Panc1 (cell line): ENCODE results near the gene RGS6. TPM values are rescaled to one million over a fixed set of nuclear protein-coding genes. Genes with fewer than 3 reads are reported as not detected.

Source experiments
- ATAC-seq: fragments of 200-7000 bp; cut with Tn5 transposase; 2 replicates; pipeline ENCODE4 v1.9.1; 2020; ENCODE audit warnings: mild to moderate bottlenecking, moderate library complexity
- BruUV-seq: library from RNA; stranded (reverse); fragments of 400-500 nt; replicated peaks from 2 replicates; lab custom pipeline; 2021; lab: Mats Ljungman, UMichigan
- CTCF ChIA-PET: fragments of 300-600 bp; sonication (Branson Sonifier 250); formaldehyde crosslinking; loops from one replicate; lab custom pipeline; 2022; ENCODE audit warnings: antibody characterized with exemption; lab: Charles Lee
- POLR2A ChIA-PET: fragments of 300-600 bp; sonication (Branson Sonifier 250); formaldehyde crosslinking; loops from one replicate; lab custom pipeline; 2022; ENCODE audit warnings: antibody characterized with exemption; lab: Charles Lee
- DNase-seq: peaks from one replicate; pipeline ENCODE4 v3.0.0-alpha.2; 2010; ENCODE audit warnings: low read depth, low spot score
- H3K27ac ChIP-seq: 2 replicates; pipeline ENCODE4 v1.5.1; 2011; ENCODE audit warnings: mild to moderate bottlenecking, low read length, inconsistent platforms
- H3K27me3 ChIP-seq: fragments of 200-500 bp; sonication (Bioruptor generic); 2 replicates; pipeline ENCODE4 v1.6.0; 2014; ENCODE audit warnings: low read length, inconsistent platforms; ENCODE audit not compliant: control insufficient read depth, insufficient read depth
- H3K36me3 ChIP-seq: fragments of 200-500 bp; sonication (Bioruptor generic); 2 replicates; pipeline ENCODE4 v1.5.1; 2014; ENCODE audit warnings: inconsistent platforms, mild to moderate bottlenecking, low read length, moderate library complexity; ENCODE audit not compliant: control insufficient read depth, insufficient read depth
- H3K4me1 ChIP-seq: 2 replicates; pipeline ENCODE4 v1.5.1; 2011; ENCODE audit warnings: inconsistent platforms, mild to moderate bottlenecking, low read length, moderate library complexity; ENCODE audit not compliant: control insufficient read depth, insufficient read depth
- H3K4me3 ChIP-seq, 2 experiments: 2 replicates each; pipeline ENCODE4 v1.5.1; 2011 to 2012; ENCODE audit warnings: low read depth in 2 of 2, low read length in 2 of 2, mild to moderate bottlenecking in 2 of 2, inconsistent platforms in 1 of 2, moderate library complexity in 1 of 2
- H3K9me3 ChIP-seq: fragments of 200-500 bp; sonication (Bioruptor generic); 2 replicates; pipeline ENCODE4 v1.5.1; 2014; ENCODE audit warnings: low read depth, mild to moderate bottlenecking, inconsistent platforms, low read length, moderate library complexity; ENCODE audit not compliant: control insufficient read depth, insufficient read depth
- CTCF ChIP-seq: fragments of 450-650 bp; IDR thresholded peaks from 2 replicates; pipeline ENCODE4 v1.5.1; 2017; ENCODE audit warnings: mild to moderate bottlenecking
- POLR2AphosphoS5 ChIP-seq: IDR thresholded peaks from 2 replicates; pipeline ENCODE4 v1.6.1; 2012; ENCODE audit warnings: mild to moderate bottlenecking, low read depth, low read length, moderate library complexity
- SIN3A ChIP-seq: IDR thresholded peaks from 2 replicates; pipeline ENCODE4 v1.6.1; 2012; ENCODE audit warnings: low read depth, mild to moderate bottlenecking, low read length, moderate library complexity, borderline replicate concordance; ENCODE audit not compliant: insufficient read depth
- TCF7L2 ChIP-seq: IDR thresholded peaks from 2 replicates; pipeline ENCODE4 v1.6.1; 2011; ENCODE audit warnings: mild to moderate bottlenecking, low read depth, low read length, inconsistent platforms
- in situ Hi-C: cut with HindIII; loops from 2 replicates; pipeline ENCODE4 v1.10.0; 2016; ENCODE audit warnings: low sequenced_read_pairs, low pct_unique_long_range_greater_than_20kb
- intact Hi-C: fragments of 100-400 bp; cut with micrococcal nuclease; formaldehyde crosslinking; loops from one replicate; pipeline ENCODE4 v1.10.0; 2022; ENCODE audit not compliant: unreplicated experiment
- total RNA-seq: library from RNA; stranded (reverse); gene quantifications from one replicate; pipeline ENCODE4 v1.2.1, GENCODE V29; 2021; ENCODE audit not compliant: unreplicated experiment
- TF ChIP-seq, protein P1 (sequence below), 2 experiments: IDR thresholded peaks; 2 replicates each; pipeline ENCODE4 v1.6.1; 2011 to 2012; ENCODE audit warnings: low read depth in 2 of 2, control low read depth in 1 of 2, low read length in 1 of 2, mild to moderate bottlenecking in 1 of 2, moderate library complexity in 1 of 2; ENCODE audit not compliant: insufficient read depth in 1 of 2

Gene RGS6
- total RNA-seq, 1 experiment from 2014 or later = not detected

GRCh38 chr14:71891185-71891584 is 41.0 kb upstream of the RGS6 start:
- H3K4me3 ChIP-seq = no peak overlapping the region
- in situ Hi-C loops (no loop called here), intact Hi-C loops (no loop called here)
- TF ChIP-seq, protein P1, sequence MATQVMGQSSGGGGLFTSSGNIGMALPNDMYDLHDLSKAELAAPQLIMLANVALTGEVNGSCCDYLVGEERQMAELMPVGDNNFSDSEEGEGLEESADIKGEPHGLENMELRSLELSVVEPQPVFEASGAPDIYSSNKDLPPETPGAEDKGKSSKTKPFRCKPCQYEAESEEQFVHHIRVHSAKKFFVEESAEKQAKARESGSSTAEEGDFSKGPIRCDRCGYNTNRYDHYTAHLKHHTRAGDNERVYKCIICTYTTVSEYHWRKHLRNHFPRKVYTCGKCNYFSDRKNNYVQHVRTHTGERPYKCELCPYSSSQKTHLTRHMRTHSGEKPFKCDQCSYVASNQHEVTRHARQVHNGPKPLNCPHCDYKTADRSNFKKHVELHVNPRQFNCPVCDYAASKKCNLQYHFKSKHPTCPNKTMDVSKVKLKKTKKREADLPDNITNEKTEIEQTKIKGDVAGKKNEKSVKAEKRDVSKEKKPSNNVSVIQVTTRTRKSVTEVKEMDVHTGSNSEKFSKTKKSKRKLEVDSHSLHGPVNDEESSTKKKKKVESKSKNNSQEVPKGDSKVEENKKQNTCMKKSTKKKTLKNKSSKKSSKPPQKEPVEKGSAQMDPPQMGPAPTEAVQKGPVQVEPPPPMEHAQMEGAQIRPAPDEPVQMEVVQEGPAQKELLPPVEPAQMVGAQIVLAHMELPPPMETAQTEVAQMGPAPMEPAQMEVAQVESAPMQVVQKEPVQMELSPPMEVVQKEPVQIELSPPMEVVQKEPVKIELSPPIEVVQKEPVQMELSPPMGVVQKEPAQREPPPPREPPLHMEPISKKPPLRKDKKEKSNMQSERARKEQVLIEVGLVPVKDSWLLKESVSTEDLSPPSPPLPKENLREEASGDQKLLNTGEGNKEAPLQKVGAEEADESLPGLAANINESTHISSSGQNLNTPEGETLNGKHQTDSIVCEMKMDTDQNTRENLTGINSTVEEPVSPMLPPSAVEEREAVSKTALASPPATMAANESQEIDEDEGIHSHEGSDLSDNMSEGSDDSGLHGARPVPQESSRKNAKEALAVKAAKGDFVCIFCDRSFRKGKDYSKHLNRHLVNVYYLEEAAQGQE (IDR thresholded peaks at IDR 0.05; ENCODE audit: insufficient read depth in 1 of 2, low read depth in 2 of 2, low read length in 1 of 2) = no peak
- TF ChIP-seq TCF7L2 = no peak
- no peak for TF ChIP-seq CTCF
- TF ChIP-seq SIN3A = no peak
- TF ChIP-seq POLR2AphosphoS5 = no peak
- H3K27me3 ChIP-seq = no peaks in the 10 kb centered on the region
- no peak overlapping the region for H3K27ac ChIP-seq
- H3K4me1 ChIP-seq = no peaks in the 10 kb centered on the region
- no TSS peak for BruUV-seq
- DNase-seq (no peak), ATAC-seq (no peak)
- CTCF ChIA-PET = no interaction called here
- H3K9me3 ChIP-seq = no peaks in the 10 kb centered on the region
- POLR2A ChIA-PET = no interaction called here
- no peaks in the 10 kb centered on the region for H3K36me3 ChIP-seq

GRCh38 chr14:71891970-71892369 is 40.3 kb upstream of the RGS6 start:
- Histone ChIP-seq H3K36me3 (no peaks in the 10 kb centered on the region), H3K27me3 (no peaks in the 10 kb centered on the region), H3K4me1 (no peaks in the 10 kb centered on the region), H3K9me3 (no peaks in the 10 kb centered on the region), H3K4me3 (no peak overlapping the region), H3K27ac (no peak overlapping the region)
- no peak for DNase-seq
- no peak for ATAC-seq
- POLR2A ChIA-PET = no interaction called here
- in situ Hi-C loops = no loop called here
- intact Hi-C loops = no loop called here
- BruUV-seq = no TSS peak
- TF ChIP-seq CTCF (no peak), TCF7L2 (no peak), SIN3A (no peak)
- TF ChIP-seq, protein P1 (IDR thresholded peaks at IDR 0.05; ENCODE audit: insufficient read depth in 1 of 2, low read depth in 2 of 2, low read length in 1 of 2) = no peak
- CTCF ChIA-PET = no interaction called here
